GM18498 (cell line): ENCODE measurements around the gene ALAD.
A peak's percentile ranks its signal among the peaks of the same experiment; 100 is the strongest.

Experiments
- ATAC-seq: cut with Tn5 transposase; IDR thresholded peaks from one replicate; pipeline ENCODE4 v1.9.1; 2021; ENCODE audit warnings: mild to moderate bottlenecking, moderate library complexity; ENCODE audit not compliant: unreplicated experiment

ALAD gene

GRCh38 chr9:113350107-113350661 lies 50.9 kb downstream of the ALAD start:
- no peak for ATAC-seq

GRCh38 chr9:113349445-113350094 lies 51.5 kb downstream of the ALAD start, which contains the start of gene BSPRY:
BSPRY (plus strand) TSS chr9:113349541; CDS start chr9:113349580, 39 bp downstream.
- peak; percentile 54 for ATAC-seq

GRCh38 chr9:113349066-113349444 lies 52.0 kb downstream of the ALAD start:
- no peak for ATAC-seq

GRCh38 chr9:113348437-113348836 lies 52.6 kb downstream of the ALAD start:
- ATAC-seq = no peak

GRCh38 chr9:113345671-113346070 lies 55.4 kb downstream of the ALAD start:
- ATAC-seq = no peak

- no peak for ATAC-seq
These were observed 55.9 kb downstream of the ALAD start for GRCh38 chr9:113345190-113345589.

- ATAC-seq = no peak
These were observed 57.3 kb downstream of the ALAD start for GRCh38 chr9:113343732-113344231.

- no peak for ATAC-seq
These were observed 59.2 kb downstream of the ALAD start for GRCh38 chr9:113341712-113342410.

- ATAC-seq = peak; percentile 98
These were observed 60.9 kb downstream of the ALAD start, which contains the start of gene WDR31 for GRCh38 chr9:113340011-113340699. WDR31 (minus strand) TSS chr9:113340275; CDS start chr9:113332022, 8,253 bp downstream.

- no peak for ATAC-seq
These were observed 63.4 kb downstream of the ALAD start for GRCh38 chr9:113337714-113338113.
